ENCODE results near the gene SLK.

GRCh38 chr10:103933557-103934121 lies 33.3 kb upstream of the SLK start:
- TF ChIP-seq EP300 (IDR thresholded peaks at IDR 0.05) = no peak
- no peak for TF ChIP-seq CTCF (IDR thresholded peaks at IDR 0.05)
- TF ChIP-seq POLR2A (IDR thresholded peaks at IDR 0.05; ENCODE audit: low read depth) = no peak
- TF ChIP-seq POLR2AphosphoS5 (IDR thresholded peaks at IDR 0.05) = no peak
